Keratinocyte (primary cell): ENCODE measurements around the gene ABCA4. TPM values are rescaled to one million over a fixed set of nuclear protein-coding genes. Genes with fewer than 3 reads are reported as not detected.

Source experiments
- DNase-seq: peaks from one replicate; pipeline ENCODE4 v3.0.0-alpha.2; 2011; ENCODE audit warnings: low read depth, missing footprints, low spot score
- FAIRE-seq: peaks from 2 replicates; lab custom pipeline; 2011; peaks lifted over from hg19 to GRCh38; lab: Jason Lieb, UNC
- H2AFZ ChIP-seq: 2 replicates; pipeline ENCODE4 v1.6.0; 2012; ENCODE audit warnings: low read length, control low read depth, inconsistent platforms; ENCODE audit not compliant: control insufficient read depth
- H3K27ac ChIP-seq: 2 replicates; pipeline ENCODE4 v1.5.1; 2011; ENCODE audit warnings: low read length; ENCODE audit not compliant: control insufficient read depth, insufficient read depth
- H3K27me3 ChIP-seq: 3 replicates; pipeline ENCODE4 v1.6.0; 2011; ENCODE audit warnings: low read length; ENCODE audit not compliant: control insufficient read depth, insufficient read depth; ENCODE audit errors: extremely low read depth
- H3K36me3 ChIP-seq, 2 experiments: 2 replicates in 1 of 2; 3 replicates in 1 of 2; pipeline ENCODE4 v1.5.1; 2011; ENCODE audit warnings: low read length in 2 of 2, mild to moderate bottlenecking in 1 of 2; ENCODE audit not compliant: control insufficient read depth in 2 of 2, insufficient read depth in 2 of 2; ENCODE audit errors: extremely low read depth in 1 of 2
- H3K4me1 ChIP-seq: 3 replicates; pipeline ENCODE4 v1.5.1; 2011; ENCODE audit warnings: low read length; ENCODE audit not compliant: control insufficient read depth, insufficient read depth; ENCODE audit errors: extremely low read depth
- H3K4me2 ChIP-seq: 3 replicates; pipeline ENCODE4 v1.6.0; 2011; ENCODE audit warnings: low read depth, low read length; ENCODE audit not compliant: control insufficient read depth, insufficient read depth; ENCODE audit errors: extremely low read depth
- H3K4me3 ChIP-seq, 3 experiments: fragments of 200-600 bp in 1 of 3; sonication (generic) in 1 of 3; 2 replicates in 2 of 3; 3 replicates in 1 of 3; pipeline ENCODE4 v1.5.1; 2011 to 2016; ENCODE audit warnings: low read length in 3 of 3, mild to moderate bottlenecking in 3 of 3, control low read depth in 2 of 3, inconsistent platforms in 1 of 3, low read depth in 1 of 3, mixed read lengths in 1 of 3, mixed run types in 1 of 3, moderate library complexity in 1 of 3; ENCODE audit not compliant: control insufficient read depth in 2 of 3, insufficient read depth in 2 of 3; ENCODE audit errors: extremely low read depth in 1 of 3
- H3K79me2 ChIP-seq: 2 replicates; pipeline ENCODE4 v1.6.0; 2012; ENCODE audit warnings: low read length; ENCODE audit not compliant: control insufficient read depth, insufficient read depth
- H3K9ac ChIP-seq: 3 replicates; pipeline ENCODE4 v1.6.0; 2011; ENCODE audit warnings: low read length; ENCODE audit not compliant: control insufficient read depth, insufficient read depth; ENCODE audit errors: extremely low read depth
- H3K9me1 ChIP-seq: 3 replicates; pipeline ENCODE4 v1.6.0; 2011; ENCODE audit warnings: low read length; ENCODE audit not compliant: control insufficient read depth, insufficient read depth; ENCODE audit errors: extremely low read depth
- H3K9me3 ChIP-seq: 2 replicates; pipeline ENCODE4 v1.5.1; 2012; ENCODE audit warnings: low read depth, low read length; ENCODE audit not compliant: control insufficient read depth
- H4K20me1 ChIP-seq: 3 replicates; pipeline ENCODE4 v1.6.0; 2011; ENCODE audit warnings: low read length; ENCODE audit not compliant: control insufficient read depth, insufficient read depth; ENCODE audit errors: extremely low read depth
- EZH2 ChIP-seq: IDR thresholded peaks from one replicate; pipeline ENCODE4 v1.6.1; 2012; ENCODE audit warnings: inconsistent platforms, mild to moderate bottlenecking, low read length, moderate library complexity
- dilution Hi-C: fragments of 300-500 bp; cut with MboI; formaldehyde crosslinking; loops from one replicate; pipeline ENCODE4 v1.7.0; 2020; ENCODE audit warnings: low sequenced_read_pairs; ENCODE audit not compliant: extremely low pct_ligation_motif_present
- polyA plus RNA-seq, 5 experiments: library from polyadenylated mRNA; depleted of rRNA in 3 of 5; stranded (reverse) in 3 of 5; stranded (forward) in 1 of 5; unstranded in 1 of 5; fragments of >200 nt; gene quantifications; 1 replicate in 1 of 5; 2 replicates in 3 of 5; 3 replicates in 1 of 5; pipeline versions ENCODE4 v1.2.1 to v1.2.3, GENCODE V29; 2011 to 2012; ENCODE audit warnings: missing spikeins in 2 of 5, low read depth in 1 of 5, low replicate concordance in 1 of 5
- TF ChIP-seq, protein P1 (sequence below), 3 experiments: IDR thresholded peaks in 1 of 3; conservative IDR thresholded peaks in 1 of 3; optimal IDR thresholded peaks in 1 of 3; 2 replicates in 2 of 3; 3 replicates in 1 of 3; pipeline versions ENCODE3 to v1.5.1; 2011; ENCODE audit warnings: low read length in 3 of 3, mild to moderate bottlenecking in 3 of 3, moderate library complexity in 2 of 3, control low read depth in 1 of 3, inconsistent platforms in 1 of 3; ENCODE audit not compliant: insufficient read depth in 2 of 3; ENCODE audit errors: extremely low read depth in 1 of 3

The ABCA4 gene
- polyA plus RNA-seq, 1 donor (not counting 4 experiments of a cell fraction or from before 2014, with no cell fraction given), result 0.04 TPM

GRCh38 chr1:94160811-94161210 is 39.9 kb upstream of the ABCA4 start:
- peak; percentile 90 for FAIRE-seq
- Histone ChIP-seq H3K4me2 (no peak overlapping the region), H3K9ac (no peak overlapping the region)

GRCh38 chr1:94156096-94156625 is 35.2 kb upstream of the ABCA4 start:
- dilution Hi-C loops, result no loop called here
- Histone ChIP-seq H3K27me3 (no peaks in the 10 kb centered on the region), H3K9me1 (no peaks in the 10 kb centered on the region), H3K4me3 (no peak overlapping the region), H4K20me1 (no peaks in the 10 kb centered on the region), H3K36me3 (no peaks in the 10 kb centered on the region), H3K79me2 (no peaks in the 10 kb centered on the region), H2AFZ (no peak overlapping the region), H3K27ac (no peak overlapping the region), H3K9ac (no peak overlapping the region), H3K4me2 (no peak overlapping the region), H3K4me1 (peaks cover 5% of the 10 kb centered on the region), H3K9me3 (no peaks in the 10 kb centered on the region)
- TF ChIP-seq, protein P1, sequence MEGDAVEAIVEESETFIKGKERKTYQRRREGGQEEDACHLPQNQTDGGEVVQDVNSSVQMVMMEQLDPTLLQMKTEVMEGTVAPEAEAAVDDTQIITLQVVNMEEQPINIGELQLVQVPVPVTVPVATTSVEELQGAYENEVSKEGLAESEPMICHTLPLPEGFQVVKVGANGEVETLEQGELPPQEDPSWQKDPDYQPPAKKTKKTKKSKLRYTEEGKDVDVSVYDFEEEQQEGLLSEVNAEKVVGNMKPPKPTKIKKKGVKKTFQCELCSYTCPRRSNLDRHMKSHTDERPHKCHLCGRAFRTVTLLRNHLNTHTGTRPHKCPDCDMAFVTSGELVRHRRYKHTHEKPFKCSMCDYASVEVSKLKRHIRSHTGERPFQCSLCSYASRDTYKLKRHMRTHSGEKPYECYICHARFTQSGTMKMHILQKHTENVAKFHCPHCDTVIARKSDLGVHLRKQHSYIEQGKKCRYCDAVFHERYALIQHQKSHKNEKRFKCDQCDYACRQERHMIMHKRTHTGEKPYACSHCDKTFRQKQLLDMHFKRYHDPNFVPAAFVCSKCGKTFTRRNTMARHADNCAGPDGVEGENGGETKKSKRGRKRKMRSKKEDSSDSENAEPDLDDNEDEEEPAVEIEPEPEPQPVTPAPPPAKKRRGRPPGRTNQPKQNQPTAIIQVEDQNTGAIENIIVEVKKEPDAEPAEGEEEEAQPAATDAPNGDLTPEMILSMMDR (optimal IDR thresholded peaks at IDR 0.05 in 1 of 3, IDR thresholded peaks at IDR 0.05 in 1 of 3, conservative IDR thresholded peaks at IDR 0.05 in 1 of 3; ENCODE audit: extremely low read depth in 1 of 3, insufficient read depth in 2 of 3, low read length in 3 of 3), result no peak
- no peak for TF ChIP-seq EZH2
- DNase-seq (no peak), FAIRE-seq (no peak)

More at GRCh38 chr1:94160811-94161210, 39.9 kb upstream of the ABCA4 start:
- no peak overlapping the region for H3K27ac ChIP-seq
- H3K4me1 ChIP-seq, result peaks cover 5% of the 10 kb centered on the region
- H3K9me3 ChIP-seq, result no peaks in the 10 kb centered on the region
- H3K9me1 ChIP-seq, result no peaks in the 10 kb centered on the region
- no peaks in the 10 kb centered on the region for H3K79me2 ChIP-seq
- no peak for TF ChIP-seq EZH2
- TF ChIP-seq, protein P1 (optimal IDR thresholded peaks at IDR 0.05 in 1 of 3, IDR thresholded peaks at IDR 0.05 in 1 of 3, conservative IDR thresholded peaks at IDR 0.05 in 1 of 3; ENCODE audit: extremely low read depth in 1 of 3, insufficient read depth in 2 of 3, low read length in 3 of 3), result no peak
- no peak for DNase-seq
- H3K27me3 ChIP-seq, result no peaks in the 10 kb centered on the region
- H3K36me3 ChIP-seq, result no peaks in the 10 kb centered on the region
- dilution Hi-C loops, result no loop called here
- no peaks in the 10 kb centered on the region for H4K20me1 ChIP-seq
- H3K4me3 ChIP-seq, result no peak overlapping the region
- H2AFZ ChIP-seq, result no peak overlapping the region
